ENCODE measurements around the gene SAFB2.

The SAFB2 gene

GRCh38 chr19:5580161-5580571 lies 42.4 kb downstream of the SAFB2 start:
- DNase-seq = no peak
- no peak overlapping the region for H3K4me3 Mint-ChIP-seq
- H3K36me3 Mint-ChIP-seq (ENCODE audit: low read depth) = peaks cover 7% of the 10 kb centered on the region
- TF ChIP-seq CTCF (IDR thresholded peaks at IDR 0.05) = no peak
- no peak overlapping the region for H3K27ac Mint-ChIP-seq
- peaks cover 6% of the 10 kb centered on the region for H3K27me3 Mint-ChIP-seq (ENCODE audit: low read depth, poor library complexity)
- peaks cover 19% of the 10 kb centered on the region for H3K4me1 Mint-ChIP-seq
- no peaks in the 10 kb centered on the region for H3K9me3 Mint-ChIP-seq

GRCh38 chr19:5579697-5580096 lies 42.9 kb downstream of the SAFB2 start:
- no peak for DNase-seq
- TF ChIP-seq CTCF (IDR thresholded peaks at IDR 0.05) = no peak
- H3K27me3 Mint-ChIP-seq (ENCODE audit: low read depth, poor library complexity) = peaks cover 10% of the 10 kb centered on the region
- peaks cover 19% of the 10 kb centered on the region for H3K4me1 Mint-ChIP-seq
- H3K9me3 Mint-ChIP-seq = no peaks in the 10 kb centered on the region
- H3K27ac Mint-ChIP-seq = no peak overlapping the region
- H3K36me3 Mint-ChIP-seq (ENCODE audit: low read depth) = peaks cover 7% of the 10 kb centered on the region
- H3K4me3 Mint-ChIP-seq = no peak overlapping the region

GRCh38 chr19:5579286-5579685 lies 43.3 kb downstream of the SAFB2 start:
- no peak overlapping the region for H3K4me3 Mint-ChIP-seq
- peaks cover 10% of the 10 kb centered on the region for H3K27me3 Mint-ChIP-seq (ENCODE audit: low read depth, poor library complexity)
- no peak overlapping the region for H3K27ac Mint-ChIP-seq
- DNase-seq = no peak
- no peak for TF ChIP-seq CTCF (IDR thresholded peaks at IDR 0.05)
- H3K9me3 Mint-ChIP-seq = no peaks in the 10 kb centered on the region
- H3K36me3 Mint-ChIP-seq (ENCODE audit: low read depth) = peaks cover 4% of the 10 kb centered on the region
- peaks cover 19% of the 10 kb centered on the region for H3K4me1 Mint-ChIP-seq

GRCh38 chr19:5578097-5578846 lies 44.3 kb downstream of the SAFB2 start:
- Mint-ChIP-seq H3K9me3 (no peaks in the 10 kb centered on the region), H3K27ac (no peak overlapping the region), H3K36me3 (ENCODE audit: low read depth) (no peaks in the 10 kb centered on the region), H3K27me3 (ENCODE audit: low read depth, poor library complexity) (peaks cover 10% of the 10 kb centered on the region), H3K4me3 (no peak overlapping the region), H3K4me1 (peaks cover 19% of the 10 kb centered on the region)
- peak; percentile 91 for DNase-seq
- TF ChIP-seq CTCF (IDR thresholded peaks at IDR 0.05) = peak; percentile 100

GRCh38 chr19:5575590-5575989 lies 47.0 kb downstream of the SAFB2 start:
- H3K4me1 Mint-ChIP-seq = peaks cover 9% of the 10 kb centered on the region
- H3K36me3 Mint-ChIP-seq (ENCODE audit: low read depth) = no peaks in the 10 kb centered on the region
- H3K9me3 Mint-ChIP-seq = peaks cover 9% of the 10 kb centered on the region
- H3K27me3 Mint-ChIP-seq (ENCODE audit: low read depth, poor library complexity) = peaks cover 10% of the 10 kb centered on the region
- DNase-seq = no peak
- no peak for TF ChIP-seq CTCF (IDR thresholded peaks at IDR 0.05)
- H3K27ac Mint-ChIP-seq = no peak overlapping the region
- H3K4me3 Mint-ChIP-seq = no peak overlapping the region

All from nephron progenitor cell (in vitro differentiated cells).